Raji (cell line): ENCODE measurements around the gene PTPRN2.

Experiments used
- POLR2A ChIP-seq: IDR thresholded peaks from 2 replicates; pipeline ENCODE4 v1.6.1; 2011; ENCODE audit warnings: low read depth, low read length, control low read depth; ENCODE audit not compliant: insufficient read depth

PTPRN2 gene

GRCh38 chr7:157903710-157904109 lies 683.9 kb downstream of the PTPRN2 start:
- TF ChIP-seq POLR2A: no peak

GRCh38 chr7:157903296-157903695 lies 684.3 kb downstream of the PTPRN2 start:
- no peak for TF ChIP-seq POLR2A

- no peak for TF ChIP-seq POLR2A
Observed at GRCh38 chr7:157901166-157901565, 686.5 kb downstream of the PTPRN2 start.

- TF ChIP-seq POLR2A: no peak
Observed at GRCh38 chr7:157900556-157900955, 687.1 kb downstream of the PTPRN2 start.

DNA sequence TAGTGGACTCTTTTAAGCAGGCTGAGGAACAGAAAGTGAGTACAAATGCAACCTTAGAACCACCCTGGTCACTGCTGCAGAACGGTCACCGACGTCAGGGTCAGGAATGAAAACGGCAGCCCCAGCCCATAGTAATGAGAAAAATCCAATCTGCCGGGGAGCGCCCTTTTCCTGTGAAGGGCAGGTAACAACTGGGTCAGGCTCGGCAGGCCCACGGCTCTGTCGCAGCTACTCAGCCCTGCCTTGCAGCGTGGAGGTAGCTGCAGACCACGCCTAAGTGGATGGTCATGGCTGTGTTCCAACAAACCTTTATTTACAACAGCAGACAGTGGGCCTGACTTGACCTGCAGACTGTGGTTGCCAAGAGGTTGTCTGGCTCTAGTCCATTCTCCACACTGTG lies 687.6 kb downstream of the PTPRN2 start:
- no peak for TF ChIP-seq POLR2A

DNA sequence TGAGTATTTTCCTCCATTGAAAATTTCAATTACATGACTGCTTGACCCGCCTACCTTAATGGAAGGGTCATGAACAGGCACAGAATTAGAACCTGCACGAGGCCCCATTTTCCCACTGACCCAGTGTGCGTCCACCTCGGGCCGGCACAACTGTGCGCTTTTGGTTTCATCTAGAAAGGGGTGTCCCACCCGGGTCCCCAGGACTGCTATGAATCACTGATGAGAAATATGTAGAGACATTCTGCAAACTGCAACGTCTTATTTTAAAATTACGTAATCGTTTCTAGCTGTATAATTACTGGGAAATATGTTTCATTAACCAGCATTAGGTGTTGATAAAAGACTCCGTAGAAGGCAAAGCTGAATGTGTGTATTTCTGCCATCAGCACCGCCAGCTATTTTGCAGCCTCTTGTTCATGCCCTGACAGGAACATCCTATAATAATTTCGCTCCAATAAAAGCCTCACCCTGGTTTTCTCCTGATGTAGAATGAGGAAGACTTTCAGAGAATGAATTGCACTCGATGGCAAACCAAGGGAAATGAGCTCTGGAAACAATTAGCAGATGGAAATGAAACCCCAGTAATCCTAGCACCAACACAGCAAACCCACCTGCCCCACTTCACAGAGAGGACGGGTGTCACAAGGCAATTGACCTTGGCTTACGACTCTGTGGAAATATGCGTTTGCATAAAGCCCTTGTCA lies 688.7 kb downstream of the PTPRN2 start:
- no peak for TF ChIP-seq POLR2A

DNA sequence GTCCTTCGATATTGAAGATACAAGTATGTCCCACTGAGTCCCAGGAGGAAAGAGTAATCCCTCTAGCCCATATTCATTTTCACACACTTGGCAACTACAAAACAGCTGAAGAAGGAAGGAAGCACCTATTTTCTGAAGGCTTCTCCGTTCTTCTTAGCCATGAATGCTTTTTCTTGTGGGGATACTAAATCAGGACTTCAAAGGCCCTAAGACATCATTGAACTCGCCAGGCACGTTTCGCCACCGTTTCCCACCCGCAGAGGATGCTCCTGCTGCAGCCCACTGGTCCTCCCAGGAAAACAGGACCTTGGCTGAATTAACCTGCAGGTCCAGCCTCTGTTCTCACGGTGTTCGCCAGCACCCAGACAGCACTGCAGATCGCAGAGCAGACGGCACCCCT lies 689.4 kb downstream of the PTPRN2 start:
- no peak for TF ChIP-seq POLR2A

DNA sequence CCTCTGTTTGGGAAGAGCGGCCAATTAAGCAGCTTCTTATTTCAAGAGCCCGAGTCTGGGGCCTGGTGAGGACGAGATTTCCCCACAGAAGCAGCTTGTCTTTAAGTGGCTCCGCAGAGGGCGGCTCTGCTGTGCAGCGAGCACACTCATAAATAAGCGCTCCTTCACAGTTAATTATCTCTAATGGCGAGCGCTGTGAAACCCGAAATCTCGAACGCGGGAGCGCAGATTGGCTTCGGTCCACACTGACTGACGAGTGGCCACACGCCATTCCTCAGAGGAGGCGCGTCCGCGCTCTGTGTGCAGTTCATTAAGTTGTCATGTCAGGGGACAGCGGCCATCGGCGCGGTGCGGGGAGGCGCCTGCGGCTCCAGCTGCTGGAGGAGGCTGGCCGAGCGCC lies 689.9 kb downstream of the PTPRN2 start:
- no peak for TF ChIP-seq POLR2A

DNA sequence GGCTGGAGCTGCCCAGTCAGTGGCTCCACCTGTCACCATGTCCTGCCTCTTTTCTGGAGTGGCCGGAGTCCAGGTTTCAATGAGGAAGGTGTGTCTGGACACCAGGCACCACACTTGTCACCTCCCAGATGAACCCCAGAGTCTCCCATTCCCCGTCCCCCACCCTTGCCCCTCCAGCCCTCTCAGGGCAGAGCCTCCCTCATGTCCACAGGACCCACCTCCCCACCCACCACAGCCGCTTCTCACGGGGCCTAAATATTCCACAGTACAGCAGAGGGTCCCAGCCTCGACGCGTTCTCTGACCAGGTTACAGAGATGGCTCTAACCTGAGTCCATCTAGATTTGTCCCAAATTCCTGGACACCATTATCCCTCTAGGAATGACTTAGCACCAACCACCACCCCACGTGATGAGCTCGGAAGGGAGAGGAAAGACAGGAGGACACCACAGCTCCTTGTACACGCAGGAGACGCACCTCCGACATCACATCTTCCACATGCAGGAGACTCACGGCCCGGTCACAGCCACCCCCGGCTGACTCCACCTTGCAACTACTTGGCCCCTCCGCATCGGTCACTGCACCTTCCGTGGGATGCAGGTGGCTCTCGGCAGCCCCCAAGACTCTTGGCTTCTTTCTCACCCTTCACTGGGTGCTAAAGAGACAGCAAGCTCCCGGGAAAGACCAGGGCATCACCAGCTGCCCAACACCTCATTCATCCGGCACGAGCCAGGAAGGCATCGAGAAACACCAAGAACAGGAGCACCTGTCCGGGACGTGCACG lies 690.7 kb downstream of the PTPRN2 start:
- TF ChIP-seq POLR2A: no peak

- TF ChIP-seq POLR2A: no peak
Observed at GRCh38 chr7:157895520-157896375, 691.9 kb downstream of the PTPRN2 start.

GRCh38 chr7:157893535-157894044 lies 694.0 kb downstream of the PTPRN2 start:
- no peak for TF ChIP-seq POLR2A

GRCh38 chr7:157892751-157893523 lies 694.7 kb downstream of the PTPRN2 start:
- TF ChIP-seq POLR2A: no peak

- no peak for TF ChIP-seq POLR2A
Observed at GRCh38 chr7:157890921-157891401, 696.7 kb downstream of the PTPRN2 start.

DNA sequence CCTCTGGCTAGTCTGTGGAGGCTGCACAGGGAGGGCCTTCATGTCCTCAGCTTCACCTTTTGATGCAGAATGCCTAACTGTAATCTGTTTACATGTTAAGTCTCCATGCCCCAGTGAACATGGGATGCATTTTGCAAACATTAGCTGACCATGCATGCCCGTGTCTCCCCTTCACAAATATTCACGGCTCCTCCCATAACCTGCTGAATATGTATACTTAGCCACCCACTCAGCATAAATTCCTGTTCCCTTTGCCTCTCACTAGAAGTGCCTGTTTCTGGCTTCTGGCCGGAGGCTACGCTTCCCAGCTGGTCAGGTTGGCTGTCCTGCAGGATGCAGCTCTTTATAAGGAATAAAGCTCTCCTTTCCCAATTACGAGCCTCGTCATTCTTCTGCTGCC lies 698.1 kb downstream of the PTPRN2 start:
- TF ChIP-seq POLR2A: no peak

- no peak for TF ChIP-seq POLR2A
Observed at GRCh38 chr7:157888579-157888978, 699.0 kb downstream of the PTPRN2 start.

- no peak for TF ChIP-seq POLR2A
Observed at GRCh38 chr7:157887400-157887799, 700.2 kb downstream of the PTPRN2 start.
